Measurements from ENCODE around the gene GP1BB.

Gene GP1BB

DNA sequence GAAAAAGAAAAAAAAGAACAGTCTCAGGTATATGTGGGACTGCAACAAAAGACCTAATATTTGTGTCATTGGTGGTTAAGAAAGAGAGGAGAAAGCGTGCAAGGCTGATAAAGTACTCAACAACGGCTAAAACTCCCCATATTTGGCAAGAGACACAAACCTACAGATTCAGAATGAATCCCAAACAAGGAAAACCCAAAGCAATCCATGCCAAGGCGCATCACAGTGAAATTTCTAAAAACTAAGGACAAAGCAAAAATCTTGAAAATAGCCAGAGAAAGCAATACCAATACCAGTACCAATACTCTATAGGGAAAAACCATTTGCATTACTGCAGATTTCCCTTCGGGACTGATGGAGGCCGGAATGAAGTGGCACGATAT is 41.5 kb upstream of the GP1BB start:
- TF ChIP-seq EZH2phosphoT487 (IDR thresholded peaks at IDR 0.05; ENCODE audit: low read length) = no peak
- no peak for TF ChIP-seq CTCF (IDR thresholded peaks at IDR 0.05; ENCODE audit: low read length)
- TF ChIP-seq EZH2 (optimal IDR thresholded peaks at IDR 0.05; ENCODE audit: low read depth, low read length) = no peak
- Histone ChIP-seq H3K36me3 (replicated peaks; ENCODE audit: insufficient read depth, low read length) (no peaks in the 10 kb centered on the region), H3K9me3 (replicated peaks; ENCODE audit: insufficient read depth, low read length) (no peaks in the 10 kb centered on the region), H3F3A (ENCODE audit: insufficient read depth, low read length) (no peaks in the 10 kb centered on the region), H3K4me3 (ENCODE audit: low read length) (no peak overlapping the region), H3K4me2 (ENCODE audit: low read depth, low read length) (no peak overlapping the region), H3K4me1 (ENCODE audit: low read length) (no peaks in the 10 kb centered on the region), H3K79me2 (ENCODE audit: low read length) (no peaks in the 10 kb centered on the region), H3K9me2 (replicated peaks; ENCODE audit: insufficient read depth, low read length) (no peaks in the 10 kb centered on the region), H3K9ac (ENCODE audit: low read length) (no peak overlapping the region), H3K27me3 (replicated peaks; ENCODE audit: insufficient read depth, low read length) (peaks cover 50% of the 10 kb centered on the region), H4K20me1 (ENCODE audit: insufficient read depth, low read length) (no peaks in the 10 kb centered on the region), H3K27ac (ENCODE audit: low read length) (no peak overlapping the region), H2AFZ (ENCODE audit: low read length) (no peak overlapping the region)
- DNase-seq = no peak

GRCh38 chr22:19686946-19687345 is 36.4 kb upstream of the GP1BB start:
- DNase-seq = no peak
- Histone ChIP-seq H3K9me3 (replicated peaks; ENCODE audit: insufficient read depth, low read length) (no peaks in the 10 kb centered on the region), H3F3A (ENCODE audit: insufficient read depth, low read length) (no peaks in the 10 kb centered on the region), H4K20me1 (ENCODE audit: insufficient read depth, low read length) (no peaks in the 10 kb centered on the region), H3K79me2 (ENCODE audit: low read length) (no peaks in the 10 kb centered on the region), H2AFZ (ENCODE audit: low read length) (no peak overlapping the region), H3K36me3 (replicated peaks; ENCODE audit: insufficient read depth, low read length) (no peaks in the 10 kb centered on the region), H3K4me3 (ENCODE audit: low read length) (no peak overlapping the region), H3K27ac (ENCODE audit: low read length) (no peak overlapping the region), H3K9ac (ENCODE audit: low read length) (no peak overlapping the region), H3K4me2 (ENCODE audit: low read depth, low read length) (no peak overlapping the region), H3K4me1 (ENCODE audit: low read length) (no peaks in the 10 kb centered on the region), H3K27me3 (replicated peaks; ENCODE audit: insufficient read depth, low read length) (peaks cover 85% of the 10 kb centered on the region), H3K9me2 (replicated peaks; ENCODE audit: insufficient read depth, low read length) (no peaks in the 10 kb centered on the region)
- no peak for TF ChIP-seq EZH2 (optimal IDR thresholded peaks at IDR 0.05; ENCODE audit: low read depth, low read length)
- TF ChIP-seq EZH2phosphoT487 (IDR thresholded peaks at IDR 0.05; ENCODE audit: low read length) = no peak
- no peak for TF ChIP-seq CTCF (IDR thresholded peaks at IDR 0.05; ENCODE audit: low read length)

DNA sequence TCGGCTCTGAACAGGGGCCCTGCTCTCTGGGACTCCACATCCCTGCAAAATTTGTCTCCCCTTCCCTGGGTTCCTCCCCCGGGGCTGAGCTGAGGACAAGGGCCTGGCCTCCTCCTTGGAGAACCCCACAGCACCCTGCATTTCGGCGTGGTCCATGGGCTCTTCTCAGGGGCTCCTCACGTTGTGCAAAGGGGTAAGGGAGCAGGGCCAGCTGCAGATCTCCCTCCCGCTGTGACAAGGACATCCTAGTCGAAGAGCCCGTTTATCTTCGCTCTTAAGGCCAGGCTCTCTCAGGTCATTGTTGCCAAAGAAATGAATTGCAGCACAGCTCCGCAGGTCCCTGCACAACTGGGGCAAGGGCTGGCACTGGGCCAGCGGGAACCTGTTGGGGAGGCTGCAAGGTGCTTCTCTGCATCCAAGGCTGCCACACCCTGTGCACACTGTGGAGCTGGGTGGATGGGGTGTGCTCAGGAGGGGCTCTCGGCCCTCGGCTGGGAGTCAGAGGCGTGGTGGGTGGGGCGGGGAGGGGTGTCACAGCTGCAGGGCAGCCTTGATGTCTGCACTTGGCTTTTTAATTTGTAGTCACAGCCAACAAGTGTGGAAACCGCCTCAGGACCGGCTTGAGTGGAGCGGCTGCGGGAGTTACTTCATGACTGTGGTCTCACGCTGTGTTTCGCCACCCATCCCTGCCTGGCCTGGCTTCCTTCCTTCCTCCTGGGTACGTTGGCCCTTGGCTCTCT is 35.6 kb upstream of the GP1BB start:
- H3F3A ChIP-seq (ENCODE audit: insufficient read depth, low read length) = no peaks in the 10 kb centered on the region
- H3K27me3 ChIP-seq (replicated peaks; ENCODE audit: insufficient read depth, low read length) = peaks cover 82% of the 10 kb centered on the region
- H3K4me2 ChIP-seq (ENCODE audit: low read depth, low read length) = no peak overlapping the region
- H3K9me3 ChIP-seq (replicated peaks; ENCODE audit: insufficient read depth, low read length) = no peaks in the 10 kb centered on the region
- H3K4me3 ChIP-seq (ENCODE audit: low read length) = no peak overlapping the region
- H3K4me1 ChIP-seq (ENCODE audit: low read length) = no peaks in the 10 kb centered on the region
- H3K36me3 ChIP-seq (replicated peaks; ENCODE audit: insufficient read depth, low read length) = no peaks in the 10 kb centered on the region
- no peaks in the 10 kb centered on the region for H3K9me2 ChIP-seq (replicated peaks; ENCODE audit: insufficient read depth, low read length)
- H3K79me2 ChIP-seq (ENCODE audit: low read length) = no peaks in the 10 kb centered on the region
- DNase-seq = no peak
- H4K20me1 ChIP-seq (ENCODE audit: insufficient read depth, low read length) = no peaks in the 10 kb centered on the region
- no peak overlapping the region for H3K9ac ChIP-seq (ENCODE audit: low read length)
- no peak overlapping the region for H3K27ac ChIP-seq (ENCODE audit: low read length)
- no peak for TF ChIP-seq EZH2phosphoT487 (IDR thresholded peaks at IDR 0.05; ENCODE audit: low read length)
- H2AFZ ChIP-seq (ENCODE audit: low read length) = no peak overlapping the region
